ENCODE measurements around the gene OCA2. TPM values are rescaled to one million over a fixed set of nuclear protein-coding genes. Genes with fewer than 3 reads are reported as not detected.

Gene OCA2
- total RNA-seq, 3 donors from 2014 or later (not counting 1 experiment from before 2014, with no cell fraction given): 0.35 to 1.5 (median 0.56) TPM

- Mint-ChIP-seq H3K4me3 (no peak overlapping the region), H3K27ac (peak overlapping the region in 1 of 2 donors; percentile 61), H3K9me3 (no peaks in the 10 kb centered on the region), H3K36me3 (peaks cover 9% of the 10 kb centered on the region), H3K27me3 (ENCODE audit: low read depth in 2 of 2) (peaks cover 0 to under 1% of the 10 kb centered on the region in 2 donors), H3K4me1 (peaks cover 15 to 26% of the 10 kb centered on the region in 2 donors)
- no peak for DNase-seq
- Histone ChIP-seq H3K4me1 (ENCODE audit: control insufficient read depth, insufficient read depth, low read length) (peaks cover 19% of the 10 kb centered on the region), H3K36me3 (ENCODE audit: control insufficient read depth, insufficient read depth, low read length) (peaks cover 41% of the 10 kb centered on the region), H3K27ac (ENCODE audit: low read length) (no peak overlapping the region), H3K9me3 (ENCODE audit: control insufficient read depth, insufficient read depth, low read length) (no peaks in the 10 kb centered on the region), H3K4me3 (ENCODE audit: low read length) (no peak overlapping the region), H3K27me3 (ENCODE audit: control insufficient read depth, insufficient read depth, low read length) (no peaks in the 10 kb centered on the region)
- intact Hi-C loops (cut with micrococcal nuclease): no loop called here
- ATAC-seq: no peak
- no peak for TF ChIP-seq CTCF (IDR thresholded peaks at IDR 0.05)
- WGBS (ENCODE audit: insufficient coverage): 97% methylated on average over 20 of the region's 20 CpGs
Measured at GRCh38 chr15:28112101-28112760, 13.1 kb upstream of the OCA2 start.

GRCh38 chr15:28111543-28111942 is 12.4 kb upstream of the OCA2 start:
- Mint-ChIP-seq H3K4me1 (peaks cover 19 to 26% of the 10 kb centered on the region in 2 donors), H3K9me3 (no peaks in the 10 kb centered on the region), H3K36me3 (peaks cover 9% of the 10 kb centered on the region), H3K27me3 (ENCODE audit: low read depth in 2 of 2) (peaks cover 0 to 3% of the 10 kb centered on the region in 2 donors), H3K27ac (peak overlapping the region; percentile 9 to 61), H3K4me3 (no peak overlapping the region)
- intact Hi-C loops (cut with micrococcal nuclease): no loop called here
- ATAC-seq (no peak), DNase-seq (no peak)
- WGBS (ENCODE audit: insufficient coverage): 98% methylated on average over 26 of the region's 26 CpGs
- Histone ChIP-seq H3K36me3 (ENCODE audit: control insufficient read depth, insufficient read depth, low read length) (peaks cover 35% of the 10 kb centered on the region), H3K4me1 (ENCODE audit: control insufficient read depth, insufficient read depth, low read length) (peaks cover 22% of the 10 kb centered on the region), H3K27ac (ENCODE audit: low read length) (no peak overlapping the region), H3K9me3 (ENCODE audit: control insufficient read depth, insufficient read depth, low read length) (no peaks in the 10 kb centered on the region), H3K27me3 (ENCODE audit: control insufficient read depth, insufficient read depth, low read length) (no peaks in the 10 kb centered on the region), H3K4me3 (ENCODE audit: low read length) (no peak overlapping the region)
- no peak for TF ChIP-seq CTCF (IDR thresholded peaks at IDR 0.05)

- Mint-ChIP-seq H3K4me1 (peaks cover 24 to 33% of the 10 kb centered on the region in 2 donors), H3K27me3 (ENCODE audit: low read depth in 2 of 2) (peaks cover 0 to 8% of the 10 kb centered on the region in 2 donors), H3K27ac (peak overlapping the region; percentile 81 to 86), H3K36me3 (peaks cover 9% of the 10 kb centered on the region), H3K9me3 (no peaks in the 10 kb centered on the region), H3K4me3 (peak overlapping the region; percentile 60)
- Histone ChIP-seq H3K4me1 (ENCODE audit: control insufficient read depth, insufficient read depth, low read length) (peaks cover 33% of the 10 kb centered on the region), H3K27ac (ENCODE audit: low read length) (peak overlapping the region; percentile 61), H3K4me3 (ENCODE audit: low read length) (no peak overlapping the region), H3K36me3 (ENCODE audit: control insufficient read depth, insufficient read depth, low read length) (peaks cover 28% of the 10 kb centered on the region), H3K9me3 (ENCODE audit: control insufficient read depth, insufficient read depth, low read length) (no peaks in the 10 kb centered on the region), H3K27me3 (ENCODE audit: control insufficient read depth, insufficient read depth, low read length) (peaks cover 4% of the 10 kb centered on the region)
- 77% methylated on average over 7 of the region's 7 CpGs for WGBS (ENCODE audit: insufficient coverage)
- no peak for DNase-seq
- intact Hi-C loops (cut with micrococcal nuclease): no loop called here
- ATAC-seq: no peak
- TF ChIP-seq CTCF (IDR thresholded peaks at IDR 0.05): no peak
Measured at GRCh38 chr15:28110481-28110881, 11.4 kb upstream of the OCA2 start.
